ENCODE measurements around the gene PWWP2A.

DNA sequence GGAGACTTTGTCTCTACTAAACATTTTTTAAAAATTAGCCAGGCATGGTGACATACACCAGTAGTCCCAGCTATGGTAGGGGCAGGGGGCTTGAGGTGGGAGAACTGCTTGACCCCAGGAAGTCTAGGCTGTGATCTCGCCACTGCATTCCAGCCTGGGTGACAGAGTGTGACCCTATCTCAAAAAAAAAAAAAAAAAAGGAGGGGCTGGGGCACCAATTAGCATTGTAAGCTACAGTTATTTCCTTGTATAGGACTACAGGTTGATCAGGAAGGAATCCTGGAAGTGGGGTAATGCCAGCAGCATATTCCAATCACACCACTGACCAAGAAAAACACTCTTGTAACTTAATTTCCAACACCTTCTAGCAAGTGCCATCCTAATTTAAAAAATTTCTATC, 32.1 kb downstream of the PWWP2A start:
- TF ChIP-seq, protein P1, sequence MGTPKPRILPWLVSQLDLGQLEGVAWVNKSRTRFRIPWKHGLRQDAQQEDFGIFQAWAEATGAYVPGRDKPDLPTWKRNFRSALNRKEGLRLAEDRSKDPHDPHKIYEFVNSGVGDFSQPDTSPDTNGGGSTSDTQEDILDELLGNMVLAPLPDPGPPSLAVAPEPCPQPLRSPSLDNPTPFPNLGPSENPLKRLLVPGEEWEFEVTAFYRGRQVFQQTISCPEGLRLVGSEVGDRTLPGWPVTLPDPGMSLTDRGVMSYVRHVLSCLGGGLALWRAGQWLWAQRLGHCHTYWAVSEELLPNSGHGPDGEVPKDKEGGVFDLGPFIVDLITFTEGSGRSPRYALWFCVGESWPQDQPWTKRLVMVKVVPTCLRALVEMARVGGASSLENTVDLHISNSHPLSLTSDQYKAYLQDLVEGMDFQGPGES (IDR thresholded peaks at IDR 0.05; ENCODE audit: low read depth, low read length): no peak
- TF ChIP-seq, protein P2, sequence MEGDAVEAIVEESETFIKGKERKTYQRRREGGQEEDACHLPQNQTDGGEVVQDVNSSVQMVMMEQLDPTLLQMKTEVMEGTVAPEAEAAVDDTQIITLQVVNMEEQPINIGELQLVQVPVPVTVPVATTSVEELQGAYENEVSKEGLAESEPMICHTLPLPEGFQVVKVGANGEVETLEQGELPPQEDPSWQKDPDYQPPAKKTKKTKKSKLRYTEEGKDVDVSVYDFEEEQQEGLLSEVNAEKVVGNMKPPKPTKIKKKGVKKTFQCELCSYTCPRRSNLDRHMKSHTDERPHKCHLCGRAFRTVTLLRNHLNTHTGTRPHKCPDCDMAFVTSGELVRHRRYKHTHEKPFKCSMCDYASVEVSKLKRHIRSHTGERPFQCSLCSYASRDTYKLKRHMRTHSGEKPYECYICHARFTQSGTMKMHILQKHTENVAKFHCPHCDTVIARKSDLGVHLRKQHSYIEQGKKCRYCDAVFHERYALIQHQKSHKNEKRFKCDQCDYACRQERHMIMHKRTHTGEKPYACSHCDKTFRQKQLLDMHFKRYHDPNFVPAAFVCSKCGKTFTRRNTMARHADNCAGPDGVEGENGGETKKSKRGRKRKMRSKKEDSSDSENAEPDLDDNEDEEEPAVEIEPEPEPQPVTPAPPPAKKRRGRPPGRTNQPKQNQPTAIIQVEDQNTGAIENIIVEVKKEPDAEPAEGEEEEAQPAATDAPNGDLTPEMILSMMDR (IDR thresholded peaks at IDR 0.05): no peak
- TF ChIP-seq RFX5 (IDR thresholded peaks at IDR 0.05; ENCODE audit: low read length) (no peak), POLR2AphosphoS5 (IDR thresholded peaks at IDR 0.05; ENCODE audit: low read depth, low read length) (no peak), EP300 (IDR thresholded peaks at IDR 0.05; ENCODE audit: borderline replicate concordance in 1 of 2, low read depth in 1 of 2, low read length in 1 of 2) (no peak), RXRA (IDR thresholded peaks at IDR 0.05; ENCODE audit: borderline replicate concordance, low read depth) (no peak), GATA2 (CRISPR knock-in tag; IDR thresholded peaks at IDR 0.05) (no peak), YY1 (IDR thresholded peaks at IDR 0.05; ENCODE audit: low read depth) (no peak), TCF12 (IDR thresholded peaks at IDR 0.05) (no peak), FOXJ3 (CRISPR knock-in tag; IDR thresholded peaks at IDR 0.05) (no peak), NFIC (IDR thresholded peaks at IDR 0.05; ENCODE audit: borderline replicate concordance) (no peak)
- TF ChIP-seq, protein P3, sequence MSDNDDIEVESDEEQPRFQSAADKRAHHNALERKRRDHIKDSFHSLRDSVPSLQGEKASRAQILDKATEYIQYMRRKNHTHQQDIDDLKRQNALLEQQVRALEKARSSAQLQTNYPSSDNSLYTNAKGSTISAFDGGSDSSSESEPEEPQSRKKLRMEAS (IDR thresholded peaks at IDR 0.05; ENCODE audit: low read depth): no peak
- TF ChIP-seq, protein P4, sequence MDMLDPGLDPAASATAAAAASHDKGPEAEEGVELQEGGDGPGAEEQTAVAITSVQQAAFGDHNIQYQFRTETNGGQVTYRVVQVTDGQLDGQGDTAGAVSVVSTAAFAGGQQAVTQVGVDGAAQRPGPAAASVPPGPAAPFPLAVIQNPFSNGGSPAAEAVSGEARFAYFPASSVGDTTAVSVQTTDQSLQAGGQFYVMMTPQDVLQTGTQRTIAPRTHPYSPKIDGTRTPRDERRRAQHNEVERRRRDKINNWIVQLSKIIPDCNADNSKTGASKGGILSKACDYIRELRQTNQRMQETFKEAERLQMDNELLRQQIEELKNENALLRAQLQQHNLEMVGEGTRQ (IDR thresholded peaks at IDR 0.05; ENCODE audit: borderline replicate concordance, low read depth, low read length): no peak
- TF ChIP-seq, protein P5, sequence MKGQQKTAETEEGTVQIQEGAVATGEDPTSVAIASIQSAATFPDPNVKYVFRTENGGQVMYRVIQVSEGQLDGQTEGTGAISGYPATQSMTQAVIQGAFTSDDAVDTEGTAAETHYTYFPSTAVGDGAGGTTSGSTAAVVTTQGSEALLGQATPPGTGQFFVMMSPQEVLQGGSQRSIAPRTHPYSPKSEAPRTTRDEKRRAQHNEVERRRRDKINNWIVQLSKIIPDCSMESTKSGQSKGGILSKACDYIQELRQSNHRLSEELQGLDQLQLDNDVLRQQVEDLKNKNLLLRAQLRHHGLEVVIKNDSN (IDR thresholded peaks at IDR 0.05; ENCODE audit: borderline replicate concordance, low read depth): no peak
